ENCODE data around the gene CD9. TPM values are rescaled to one million over a fixed set of nuclear protein-coding genes. Genes with fewer than 3 reads are reported as not detected.
A peak's percentile ranks its signal among the peaks of the same experiment; 100 is the strongest.

The CD9 gene
- polyA plus RNA-seq, 4 donors = 46.2 to 296 (median 139) TPM

GRCh38 chr12:6272300-6273204 is 72.4 kb downstream of the CD9 start:
- Histone ChIP-seq H3K36me3 (ENCODE audit: control insufficient read depth in 3 of 3, insufficient read depth in 2 of 3, low read depth in 1 of 3, low read length in 3 of 3) (no peaks in the 10 kb centered on the region), H3K27ac (ENCODE audit: low read depth in 1 of 3, low read length in 2 of 3) (peak overlapping the region in 1 of 3 donors; percentile 8), H3K27me3 (ENCODE audit: control insufficient read depth in 3 of 3, insufficient read depth in 3 of 3, low read length in 3 of 3) (peaks cover 0 to 3% (median 0%) of the 10 kb centered on the region in 3 donors), H3K9me3 (ENCODE audit: control insufficient read depth in 2 of 2, insufficient read depth in 1 of 2, low read depth in 1 of 2, low read length in 1 of 2) (no peaks in the 10 kb centered on the region), H3K4me3 (ENCODE audit: low read depth in 1 of 3, low read length in 3 of 3) (no peak overlapping the region), H3K4me1 (ENCODE audit: control insufficient read depth in 3 of 3, insufficient read depth in 2 of 3, low read depth in 1 of 3, low read length in 2 of 3) (peaks cover 0 to 13% (median 0%) of the 10 kb centered on the region in 3 donors)
- WGBS, 3 donors = 58 to 63% (median 59%) methylated on average over 12 of the region's 12 CpGs
- DNase-seq (no peak), FAIRE-seq (no peak)

GRCh38 chr12:6273205-6273540 is 73.0 kb downstream of the CD9 start:
- Histone ChIP-seq H3K27ac (ENCODE audit: low read depth in 1 of 3, low read length in 2 of 3) (no peak overlapping the region), H3K27me3 (ENCODE audit: control insufficient read depth in 3 of 3, insufficient read depth in 3 of 3, low read length in 3 of 3) (peaks cover 0 to 3% (median 0%) of the 10 kb centered on the region in 3 donors), H3K4me3 (ENCODE audit: low read depth in 1 of 3, low read length in 3 of 3) (no peak overlapping the region), H3K4me1 (ENCODE audit: control insufficient read depth in 3 of 3, insufficient read depth in 2 of 3, low read depth in 1 of 3, low read length in 2 of 3) (peaks cover 0 to 17% (median 0%) of the 10 kb centered on the region in 3 donors), H3K9me3 (ENCODE audit: control insufficient read depth in 2 of 2, insufficient read depth in 1 of 2, low read depth in 1 of 2, low read length in 1 of 2) (no peaks in the 10 kb centered on the region), H3K36me3 (ENCODE audit: control insufficient read depth in 3 of 3, insufficient read depth in 2 of 3, low read depth in 1 of 3, low read length in 3 of 3) (no peaks in the 10 kb centered on the region)
- DNase-seq (no peak), FAIRE-seq (no peak)
- 81 to 86% (median 84%) methylated on average over 4 of the region's 4 CpGs for WGBS, 3 donors

- Histone ChIP-seq H3K27me3 (ENCODE audit: control insufficient read depth in 3 of 3, insufficient read depth in 3 of 3, low read length in 3 of 3) (peaks cover 0 to 3% (median 0%) of the 10 kb centered on the region in 3 donors), H3K4me1 (ENCODE audit: control insufficient read depth in 3 of 3, insufficient read depth in 2 of 3, low read depth in 1 of 3, low read length in 2 of 3) (peaks cover 0 to 19% (median 0%) of the 10 kb centered on the region in 3 donors), H3K36me3 (ENCODE audit: control insufficient read depth in 3 of 3, insufficient read depth in 2 of 3, low read depth in 1 of 3, low read length in 3 of 3) (no peaks in the 10 kb centered on the region), H3K9me3 (ENCODE audit: control insufficient read depth in 2 of 2, insufficient read depth in 1 of 2, low read depth in 1 of 2, low read length in 1 of 2) (no peaks in the 10 kb centered on the region), H3K4me3 (ENCODE audit: low read depth in 1 of 3, low read length in 3 of 3) (no peak overlapping the region), H3K27ac (ENCODE audit: low read depth in 1 of 3, low read length in 2 of 3) (peak overlapping the region in 1 of 3 donors; percentile 20)
- FAIRE-seq (no peak), DNase-seq (no peak)
- WGBS, 3 donors = 76 to 80% (median 80%) methylated on average over 8 to 9 of the region's 9 CpGs
Measured at GRCh38 chr12:6273541-6274230, 73.5 kb downstream of the CD9 start.

- no peaks in the 10 kb centered on the region for H3K36me3 ChIP-seq (ENCODE audit: control insufficient read depth in 3 of 3, insufficient read depth in 2 of 3, low read depth in 1 of 3, low read length in 3 of 3)
- peaks cover 0 to 23% (median 0%) of the 10 kb centered on the region in 3 donors for H3K4me1 ChIP-seq (ENCODE audit: control insufficient read depth in 3 of 3, insufficient read depth in 2 of 3, low read depth in 1 of 3, low read length in 2 of 3)
- H3K4me3 ChIP-seq (ENCODE audit: low read depth in 1 of 3, low read length in 3 of 3) = no peak overlapping the region
- H3K27ac ChIP-seq (ENCODE audit: low read depth in 1 of 3, low read length in 2 of 3) = peak overlapping the region in 1 of 3 donors; percentile 9
- H3K27me3 ChIP-seq (ENCODE audit: control insufficient read depth in 3 of 3, insufficient read depth in 3 of 3, low read length in 3 of 3) = peaks cover 0 to 3% (median 0%) of the 10 kb centered on the region in 3 donors
- no peaks in the 10 kb centered on the region for H3K9me3 ChIP-seq (ENCODE audit: control insufficient read depth in 2 of 2, insufficient read depth in 1 of 2, low read depth in 1 of 2, low read length in 1 of 2)
- WGBS, 3 donors = 75 to 87% (median 84%) methylated on average over 11 to 12 of the region's 12 CpGs
- FAIRE-seq = no peak
- no peak for DNase-seq
Measured at GRCh38 chr12:6274231-6275221, 74.3 kb downstream of the CD9 start.

GRCh38 chr12:6275928-6276887 is 76.0 kb downstream of the CD9 start:
- Histone ChIP-seq H3K27me3 (ENCODE audit: control insufficient read depth in 3 of 3, insufficient read depth in 3 of 3, low read length in 3 of 3) (peaks cover 0 to 3% (median 0%) of the 10 kb centered on the region in 3 donors), H3K9me3 (ENCODE audit: control insufficient read depth in 2 of 2, insufficient read depth in 1 of 2, low read depth in 1 of 2, low read length in 1 of 2) (no peaks in the 10 kb centered on the region), H3K36me3 (ENCODE audit: control insufficient read depth in 3 of 3, insufficient read depth in 2 of 3, low read depth in 1 of 3, low read length in 3 of 3) (no peaks in the 10 kb centered on the region), H3K4me3 (ENCODE audit: low read depth in 1 of 3, low read length in 3 of 3) (no peak overlapping the region), H3K27ac (ENCODE audit: low read depth in 1 of 3, low read length in 2 of 3) (no peak overlapping the region), H3K4me1 (ENCODE audit: control insufficient read depth in 3 of 3, insufficient read depth in 2 of 3, low read depth in 1 of 3, low read length in 2 of 3) (peaks cover 0 to 23% (median 0%) of the 10 kb centered on the region in 3 donors)
- no peak for FAIRE-seq
- WGBS, 3 donors = 68 to 71% (median 69%) methylated on average over 16 of the region's 16 CpGs
- DNase-seq = no peak

GRCh38 chr12:6276956-6277620 is 76.9 kb downstream of the CD9 start:
- Histone ChIP-seq H3K4me3 (ENCODE audit: low read depth in 1 of 3, low read length in 3 of 3) (no peak overlapping the region), H3K9me3 (ENCODE audit: control insufficient read depth in 2 of 2, insufficient read depth in 1 of 2, low read depth in 1 of 2, low read length in 1 of 2) (no peaks in the 10 kb centered on the region), H3K4me1 (ENCODE audit: control insufficient read depth in 3 of 3, insufficient read depth in 2 of 3, low read depth in 1 of 3, low read length in 2 of 3) (peaks cover 0 to 26% (median 0%) of the 10 kb centered on the region in 3 donors), H3K27ac (ENCODE audit: low read depth in 1 of 3, low read length in 2 of 3) (no peak overlapping the region), H3K36me3 (ENCODE audit: control insufficient read depth in 3 of 3, insufficient read depth in 2 of 3, low read depth in 1 of 3, low read length in 3 of 3) (no peaks in the 10 kb centered on the region), H3K27me3 (ENCODE audit: control insufficient read depth in 3 of 3, insufficient read depth in 3 of 3, low read length in 3 of 3) (peaks cover 0 to 3% (median 0%) of the 10 kb centered on the region in 3 donors)
- DNase-seq (peak; percentile 59 to 76), FAIRE-seq (no peak)
- 61 to 63% (median 62%) methylated on average over 7 of the region's 7 CpGs for WGBS, 3 donors

GRCh38 chr12:6277982-6278438 is 77.8 kb downstream of the CD9 start:
- H3K27me3 ChIP-seq (ENCODE audit: control insufficient read depth in 3 of 3, insufficient read depth in 3 of 3, low read length in 3 of 3) = peaks cover 0 to 3% (median 0%) of the 10 kb centered on the region in 3 donors
- H3K36me3 ChIP-seq (ENCODE audit: control insufficient read depth in 3 of 3, insufficient read depth in 2 of 3, low read depth in 1 of 3, low read length in 3 of 3) = no peaks in the 10 kb centered on the region
- H3K4me3 ChIP-seq (ENCODE audit: low read depth in 1 of 3, low read length in 3 of 3) = peak overlapping the region in 2 of 3 donors; percentile 27 to 36
- FAIRE-seq (no peak), DNase-seq (no peak)
- H3K9me3 ChIP-seq (ENCODE audit: control insufficient read depth in 2 of 2, insufficient read depth in 1 of 2, low read depth in 1 of 2, low read length in 1 of 2) = no peaks in the 10 kb centered on the region
- WGBS, 3 donors = 15 to 29% (median 28%) methylated on average over 15 of the region's 15 CpGs
- H3K27ac ChIP-seq (ENCODE audit: low read depth in 1 of 3, low read length in 2 of 3) = peak overlapping the region; percentile 56 to 75 (median 61)
- peaks cover 0 to 19% (median 0%) of the 10 kb centered on the region in 3 donors for H3K4me1 ChIP-seq (ENCODE audit: control insufficient read depth in 3 of 3, insufficient read depth in 2 of 3, low read depth in 1 of 3, low read length in 2 of 3)

Measured in small intestine (tissue), 7 donors.